ENCODE data around the gene CDON.
"Not testable (repeated sequence)": the region's sequence is repeated elsewhere in the genome, so short reads cannot be mapped to it uniquely, and the experiment has no call there.

CDON gene

DNA sequence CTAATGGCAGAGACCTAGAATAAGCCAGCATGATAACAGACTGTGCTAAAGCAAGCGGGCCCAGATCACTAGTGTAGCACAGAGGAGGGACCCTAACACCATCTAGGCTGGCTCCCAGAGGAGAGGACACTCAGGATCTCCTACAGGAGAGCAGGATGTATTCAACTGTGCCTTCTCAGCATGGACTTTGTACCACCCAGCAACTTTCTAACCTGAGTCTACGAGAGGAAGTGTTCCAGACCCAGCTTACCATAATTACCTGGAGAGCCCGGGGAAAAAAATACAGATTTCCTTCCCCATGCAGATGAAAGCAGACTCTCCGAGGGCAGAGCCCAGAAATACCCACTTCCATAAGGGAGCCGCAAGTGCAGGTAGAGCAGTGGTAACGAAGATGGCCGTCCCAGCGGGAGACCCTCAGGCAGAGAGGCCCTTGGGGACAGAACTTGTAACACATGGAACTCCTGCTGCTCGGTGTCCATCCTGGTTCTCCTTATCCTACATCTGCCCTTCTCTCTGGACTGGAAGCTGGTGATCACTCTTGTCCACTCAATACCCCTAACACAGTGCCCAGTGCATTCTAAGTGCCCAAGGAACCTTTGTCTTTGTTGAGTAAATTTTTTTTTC is 138.2 kb downstream of the CDON start:
- DNase-seq (ENCODE audit: low read depth): no peak

DNA sequence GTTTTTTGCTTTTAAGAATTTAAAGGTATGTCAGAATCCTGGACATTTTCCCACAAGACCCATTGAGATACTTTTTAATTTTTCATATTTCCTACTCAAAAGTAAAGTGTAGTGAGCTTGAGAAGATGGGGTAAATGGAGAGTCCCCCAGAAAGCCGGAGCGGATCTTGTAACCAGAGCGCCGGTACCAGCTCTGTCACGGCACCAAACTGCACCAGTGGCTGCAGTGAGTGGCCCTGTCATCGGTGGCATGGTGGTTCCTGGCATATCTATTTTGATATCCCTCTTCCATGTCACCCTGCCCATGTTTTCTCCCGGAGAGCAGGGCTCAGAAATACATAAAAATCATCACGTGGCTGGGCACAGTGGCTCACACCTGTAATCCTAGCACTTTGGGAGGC is 139.0 kb downstream of the CDON start:
- no peak for DNase-seq (ENCODE audit: low read depth)

DNA sequence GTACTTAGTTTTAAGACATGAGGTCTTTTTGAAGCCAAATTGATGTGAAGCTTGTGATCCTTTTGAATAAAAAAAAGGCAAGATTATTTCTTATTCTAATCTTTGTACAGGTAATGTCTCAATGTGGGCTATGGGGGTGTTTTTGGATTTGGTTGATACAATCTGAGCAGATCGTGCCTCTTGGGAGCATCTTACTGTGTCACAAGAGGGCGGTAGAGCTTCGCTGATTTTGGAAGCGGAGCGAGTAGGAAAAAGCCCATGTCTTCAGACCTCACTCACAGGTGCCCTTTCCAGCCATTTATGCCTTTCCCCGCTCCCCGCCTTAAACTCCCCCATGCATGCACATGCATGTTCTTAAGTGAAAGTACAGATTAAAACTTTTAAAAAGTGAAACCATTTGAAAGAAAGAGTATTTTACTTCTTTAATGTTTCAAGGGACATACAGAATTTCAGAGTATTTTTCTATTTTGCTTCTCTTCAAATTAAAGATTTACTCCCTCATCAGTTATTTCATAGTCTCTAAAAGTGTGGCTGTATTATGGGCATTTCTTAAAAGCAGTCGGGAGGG is 139.6 kb downstream of the CDON start:
- DNase-seq (ENCODE audit: low read depth): no peak

DNA sequence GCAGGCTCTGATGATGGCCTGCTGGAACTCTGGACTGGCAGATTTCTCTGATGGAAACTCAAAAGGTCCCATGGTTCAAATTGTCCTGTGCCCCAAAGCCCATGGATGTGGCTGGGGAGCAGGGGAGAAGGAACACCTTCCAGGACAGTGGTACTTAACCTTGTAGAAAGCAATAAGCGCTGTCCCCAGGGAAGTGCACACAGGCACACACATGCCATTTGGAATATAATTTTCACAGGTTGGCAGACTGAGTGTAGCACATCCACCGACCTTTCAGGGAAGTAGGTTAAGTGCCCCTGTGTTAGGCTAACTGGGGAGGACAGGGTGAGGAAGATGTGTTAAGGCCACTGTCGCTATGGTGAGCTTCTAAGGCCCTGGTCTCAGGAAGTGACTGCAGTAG is 140.5 kb downstream of the CDON start:
- DNase-seq (ENCODE audit: low read depth): no peak

DNA sequence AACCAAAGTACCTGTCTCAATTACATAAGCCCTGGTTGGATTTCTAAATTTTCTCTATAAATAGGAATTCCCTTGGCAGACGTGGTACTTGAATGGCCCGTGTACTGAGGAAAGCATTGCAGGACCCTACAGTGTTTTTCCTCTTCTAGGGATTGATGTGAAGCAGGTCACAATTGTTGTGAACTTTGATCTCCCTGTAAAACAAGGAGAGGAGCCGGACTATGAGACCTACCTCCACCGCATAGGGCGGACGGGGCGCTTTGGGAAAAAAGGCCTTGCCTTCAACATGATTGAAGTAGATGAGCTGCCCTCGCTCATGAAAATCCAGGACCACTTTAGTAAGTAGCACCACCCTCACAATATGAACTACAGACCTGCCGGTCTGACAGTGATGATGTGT is 141.6 kb downstream of the CDON start:
- DNase-seq (ENCODE audit: low read depth): no peak

DNA sequence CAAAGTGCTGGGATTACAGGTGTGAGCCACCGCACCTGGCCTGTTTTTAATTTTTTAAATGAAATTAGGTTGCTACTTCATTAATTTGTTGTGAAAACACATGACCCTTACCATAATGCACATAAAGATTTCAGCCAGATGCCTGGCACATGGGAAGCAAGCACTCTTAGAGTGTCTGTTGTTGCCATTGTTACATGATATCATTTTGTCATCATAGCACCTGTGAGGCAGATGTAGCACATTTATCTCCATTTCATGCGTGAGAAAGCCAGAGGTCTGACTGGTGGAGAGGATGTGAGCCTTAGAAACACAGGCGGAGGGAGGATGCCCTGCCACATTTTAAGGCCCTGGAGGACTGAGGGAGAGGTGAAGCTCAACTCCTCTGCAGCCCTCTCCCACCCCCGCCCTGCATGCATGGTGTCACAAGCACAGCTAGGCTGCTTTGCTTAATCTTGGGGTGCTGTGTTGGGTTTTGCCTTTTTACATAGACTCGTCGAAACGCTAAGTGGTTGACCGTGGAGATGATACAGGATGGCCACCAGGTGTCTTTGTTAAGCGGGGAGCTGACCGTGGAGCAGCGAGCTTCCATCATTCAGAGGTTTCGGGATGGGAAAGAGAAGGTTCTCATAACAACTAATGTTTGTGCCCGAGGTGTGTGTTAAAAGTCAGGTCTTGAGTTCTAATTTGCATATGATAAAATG is 144.4 kb downstream of the CDON start:
- no peak for DNase-seq (ENCODE audit: low read depth)

DNA sequence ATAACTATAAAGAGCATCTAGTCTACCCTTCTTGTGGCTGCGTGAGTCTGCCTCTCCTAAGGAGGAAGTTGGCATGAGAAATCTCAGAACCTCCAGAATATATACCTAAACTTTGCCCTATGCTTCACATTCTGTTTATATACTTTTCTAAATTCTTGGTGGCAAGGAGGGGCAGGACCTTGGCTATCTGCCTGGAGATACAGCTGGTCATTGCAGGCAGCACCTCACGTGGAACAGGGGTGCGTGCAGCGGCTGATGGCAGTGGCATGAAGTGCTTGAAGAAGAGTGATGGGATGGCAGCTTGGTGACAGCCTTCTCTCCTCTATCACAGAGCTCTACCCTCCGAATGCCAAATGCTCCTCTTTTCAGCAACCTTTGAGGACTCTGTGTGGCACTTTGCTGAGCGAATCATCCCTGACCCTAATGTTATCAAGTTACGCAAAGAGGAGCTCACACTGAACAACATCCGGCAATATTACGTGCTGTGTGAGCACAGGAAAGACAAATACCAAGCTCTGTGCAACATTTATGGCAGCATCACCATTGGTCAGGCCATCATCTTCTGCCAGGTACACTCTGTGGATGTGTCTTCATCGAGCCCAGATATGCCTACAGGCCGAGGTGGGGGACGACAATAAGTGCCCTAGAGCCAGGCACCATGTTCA is 145.9 kb downstream of the CDON start:
- no peak for DNase-seq (ENCODE audit: low read depth)

DNA sequence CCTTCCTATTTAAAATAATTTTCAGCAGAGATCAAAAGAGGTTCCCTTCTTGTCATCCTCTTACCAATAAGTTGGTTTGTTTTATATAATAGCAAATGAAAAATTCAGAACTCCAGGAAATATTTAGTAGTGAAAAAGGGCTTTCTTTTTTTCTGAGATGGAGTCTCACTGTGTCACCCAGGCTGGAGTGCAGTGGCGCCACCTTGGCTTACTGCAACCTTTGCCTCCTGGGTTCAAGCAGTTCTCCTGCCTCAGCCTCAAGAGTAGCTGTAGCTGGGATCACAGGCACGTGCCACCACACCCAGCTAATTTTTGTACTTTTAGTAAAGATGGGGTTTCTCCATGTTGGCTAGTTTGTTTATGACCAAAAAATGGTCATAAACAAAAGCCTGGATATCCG is 148.1 kb downstream of the CDON start:
- DNase-seq (ENCODE audit: low read depth): not testable (repeated sequence)

DNA sequence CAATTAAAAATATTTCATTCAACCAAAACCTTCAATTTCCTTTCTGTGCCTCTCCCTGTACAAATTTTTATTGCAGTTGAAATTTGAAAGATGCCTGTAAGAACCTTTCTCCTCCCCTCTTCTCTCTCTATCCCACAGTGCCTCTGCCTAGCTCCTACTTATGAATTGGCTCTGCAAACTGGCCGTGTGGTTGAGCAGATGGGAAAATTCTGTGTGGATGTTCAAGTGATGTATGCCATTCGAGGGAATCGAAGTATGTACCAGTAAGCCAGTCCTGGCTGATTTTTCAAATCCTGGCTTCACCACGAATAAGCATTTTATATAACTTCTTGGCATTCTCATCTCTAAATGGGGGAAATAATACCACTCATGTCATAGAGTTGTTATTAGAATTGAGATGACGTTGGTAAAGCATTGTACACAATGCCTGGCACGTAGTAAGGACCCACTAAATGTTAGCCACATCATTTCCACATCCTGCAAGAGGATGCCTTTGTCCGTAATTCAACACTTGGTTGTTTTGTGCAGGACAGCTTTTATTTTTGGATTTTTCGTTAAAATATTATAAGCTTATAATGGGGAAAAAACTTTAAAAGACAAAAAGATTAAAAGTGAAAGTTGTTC is 152.3 kb downstream of the CDON start:
- no peak for DNase-seq (ENCODE audit: low read depth)

All from GM04503 (cell line).